KMS-11 (cell line): ENCODE measurements around the gene SNCB.

Experiments used
- H2AFZ ChIP-seq: fragments of 200-600 bp; sonication (generic); 2 replicates; pipeline ENCODE4 v1.6.1; 2016; ENCODE audit warnings: antibody characterized with exemption, mixed run types, low read depth
- H3K27ac ChIP-seq: fragments of 200-600 bp; sonication (generic); 2 replicates; pipeline ENCODE4 v1.6.1; 2016; ENCODE audit warnings: mild to moderate bottlenecking, mixed run types
- H3K27me3 ChIP-seq: fragments of 200-600 bp; sonication (generic); 2 replicates; pipeline ENCODE4 v1.6.1; 2017; ENCODE audit warnings: mild to moderate bottlenecking, low read depth, mixed run types, moderate library complexity; ENCODE audit not compliant: insufficient read depth
- H3K36me3 ChIP-seq: fragments of 200-600 bp; sonication (generic); 2 replicates; pipeline ENCODE4 v1.6.1; 2017; ENCODE audit warnings: mild to moderate bottlenecking, mixed run types; ENCODE audit not compliant: insufficient read depth
- H3K4me1 ChIP-seq: fragments of 200-600 bp; sonication (generic); 2 replicates; pipeline ENCODE4 v1.6.1; 2016; ENCODE audit warnings: mild to moderate bottlenecking, low read depth, mixed run types; ENCODE audit not compliant: poor library complexity, severe bottlenecking
- H3K4me2 ChIP-seq: fragments of 200-600 bp; sonication (generic); 2 replicates; pipeline ENCODE4 v1.7.0; 2016; ENCODE audit warnings: mild to moderate bottlenecking, mixed run types
- H3K4me3 ChIP-seq: fragments of 200-600 bp; sonication (generic); IDR thresholded peaks from 2 replicates; pipeline ENCODE4 v1.6.1; 2017; ENCODE audit warnings: low read depth, low read length, mixed read lengths; ENCODE audit not compliant: insufficient read depth
- H3K79me2 ChIP-seq: fragments of 200-600 bp; sonication (generic); 2 replicates; pipeline ENCODE4 v1.6.1; 2016; ENCODE audit warnings: low read depth, mixed run types; ENCODE audit not compliant: insufficient read depth
- H3K9ac ChIP-seq: fragments of 200-600 bp; sonication (generic); 2 replicates; pipeline ENCODE4 v1.6.1; 2016; ENCODE audit warnings: mild to moderate bottlenecking, mixed run types
- H4K20me1 ChIP-seq: fragments of 200-600 bp; sonication (generic); 2 replicates; pipeline ENCODE4 v1.6.1; 2016; ENCODE audit warnings: mild to moderate bottlenecking, mixed run types; ENCODE audit not compliant: insufficient read depth
- TF ChIP-seq, protein P1 (sequence below): fragments of 200-600 bp; sonication (generic); conservative IDR thresholded peaks from 2 replicates; pipeline ENCODE4 v1.6.1; 2017; ENCODE audit warnings: low read depth, mild to moderate bottlenecking, antibody characterized with exemption, low read length, moderate library complexity, mixed read lengths

Gene SNCB

GRCh38 chr5:176644294-176644693 is 14.0 kb upstream of the SNCB start:
- no peak overlapping the region for H3K4me2 ChIP-seq
- no peaks in the 10 kb centered on the region for H4K20me1 ChIP-seq
- H3K9ac ChIP-seq = no peak overlapping the region

DNA sequence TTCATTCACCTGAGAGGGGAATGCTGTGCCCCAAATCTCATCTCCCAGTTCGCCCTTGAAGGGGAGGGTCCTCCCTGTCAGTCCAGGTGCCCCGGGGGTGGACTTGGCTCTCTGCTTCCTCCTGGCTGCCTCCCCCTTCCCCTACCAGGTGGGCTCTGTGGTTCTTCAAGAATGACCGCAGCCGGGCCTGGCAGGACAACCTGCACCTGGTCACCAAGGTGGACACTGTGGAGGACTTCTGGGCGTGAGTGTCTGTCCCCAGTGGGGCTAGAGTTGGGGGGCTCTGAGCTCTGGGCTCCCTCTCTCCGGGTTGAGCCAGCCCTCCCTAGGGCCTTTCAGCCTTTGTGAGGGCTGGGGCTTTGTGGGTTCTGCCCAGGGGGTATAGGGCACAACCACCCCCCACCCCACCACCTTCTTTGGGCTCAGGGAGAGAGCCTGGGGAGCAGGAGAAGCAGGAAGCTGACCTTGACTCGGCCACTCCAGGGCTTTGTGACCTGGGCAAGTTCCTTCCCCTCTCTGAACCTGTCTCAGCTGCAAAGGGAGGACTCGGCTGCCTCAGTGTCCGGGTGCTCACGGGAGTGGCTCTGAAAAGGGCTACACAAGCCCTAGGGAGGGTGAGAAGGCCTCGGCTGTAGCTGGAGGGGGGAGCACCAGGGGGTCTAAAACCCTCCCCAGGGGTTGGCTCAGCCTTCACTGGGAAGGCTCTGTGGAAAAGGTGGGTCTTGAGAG is 13.3 kb upstream of the SNCB start:
- Histone ChIP-seq H4K20me1 (no peaks in the 10 kb centered on the region), H3K4me3 (no peak overlapping the region), H3K27ac (no peak overlapping the region), H2AFZ (no peak overlapping the region), H3K4me1 (peaks cover 10% of the 10 kb centered on the region), H3K4me2 (no peak overlapping the region), H3K9ac (no peak overlapping the region), H3K27me3 (no peaks in the 10 kb centered on the region), H3K79me2 (no peaks in the 10 kb centered on the region), H3K36me3 (no peaks in the 10 kb centered on the region)
- TF ChIP-seq, protein P1, sequence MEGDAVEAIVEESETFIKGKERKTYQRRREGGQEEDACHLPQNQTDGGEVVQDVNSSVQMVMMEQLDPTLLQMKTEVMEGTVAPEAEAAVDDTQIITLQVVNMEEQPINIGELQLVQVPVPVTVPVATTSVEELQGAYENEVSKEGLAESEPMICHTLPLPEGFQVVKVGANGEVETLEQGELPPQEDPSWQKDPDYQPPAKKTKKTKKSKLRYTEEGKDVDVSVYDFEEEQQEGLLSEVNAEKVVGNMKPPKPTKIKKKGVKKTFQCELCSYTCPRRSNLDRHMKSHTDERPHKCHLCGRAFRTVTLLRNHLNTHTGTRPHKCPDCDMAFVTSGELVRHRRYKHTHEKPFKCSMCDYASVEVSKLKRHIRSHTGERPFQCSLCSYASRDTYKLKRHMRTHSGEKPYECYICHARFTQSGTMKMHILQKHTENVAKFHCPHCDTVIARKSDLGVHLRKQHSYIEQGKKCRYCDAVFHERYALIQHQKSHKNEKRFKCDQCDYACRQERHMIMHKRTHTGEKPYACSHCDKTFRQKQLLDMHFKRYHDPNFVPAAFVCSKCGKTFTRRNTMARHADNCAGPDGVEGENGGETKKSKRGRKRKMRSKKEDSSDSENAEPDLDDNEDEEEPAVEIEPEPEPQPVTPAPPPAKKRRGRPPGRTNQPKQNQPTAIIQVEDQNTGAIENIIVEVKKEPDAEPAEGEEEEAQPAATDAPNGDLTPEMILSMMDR = no peak

More at GRCh38 chr5:176644294-176644693, 14.0 kb upstream of the SNCB start:
- TF ChIP-seq, protein P1 = no peak
- H3K36me3 ChIP-seq = no peaks in the 10 kb centered on the region
- no peaks in the 10 kb centered on the region for H3K79me2 ChIP-seq
- no peak overlapping the region for H2AFZ ChIP-seq
- peaks cover 15% of the 10 kb centered on the region for H3K4me1 ChIP-seq
- H3K4me3 ChIP-seq = no peak overlapping the region
- no peaks in the 10 kb centered on the region for H3K27me3 ChIP-seq
- H3K27ac ChIP-seq = no peak overlapping the region

DNA sequence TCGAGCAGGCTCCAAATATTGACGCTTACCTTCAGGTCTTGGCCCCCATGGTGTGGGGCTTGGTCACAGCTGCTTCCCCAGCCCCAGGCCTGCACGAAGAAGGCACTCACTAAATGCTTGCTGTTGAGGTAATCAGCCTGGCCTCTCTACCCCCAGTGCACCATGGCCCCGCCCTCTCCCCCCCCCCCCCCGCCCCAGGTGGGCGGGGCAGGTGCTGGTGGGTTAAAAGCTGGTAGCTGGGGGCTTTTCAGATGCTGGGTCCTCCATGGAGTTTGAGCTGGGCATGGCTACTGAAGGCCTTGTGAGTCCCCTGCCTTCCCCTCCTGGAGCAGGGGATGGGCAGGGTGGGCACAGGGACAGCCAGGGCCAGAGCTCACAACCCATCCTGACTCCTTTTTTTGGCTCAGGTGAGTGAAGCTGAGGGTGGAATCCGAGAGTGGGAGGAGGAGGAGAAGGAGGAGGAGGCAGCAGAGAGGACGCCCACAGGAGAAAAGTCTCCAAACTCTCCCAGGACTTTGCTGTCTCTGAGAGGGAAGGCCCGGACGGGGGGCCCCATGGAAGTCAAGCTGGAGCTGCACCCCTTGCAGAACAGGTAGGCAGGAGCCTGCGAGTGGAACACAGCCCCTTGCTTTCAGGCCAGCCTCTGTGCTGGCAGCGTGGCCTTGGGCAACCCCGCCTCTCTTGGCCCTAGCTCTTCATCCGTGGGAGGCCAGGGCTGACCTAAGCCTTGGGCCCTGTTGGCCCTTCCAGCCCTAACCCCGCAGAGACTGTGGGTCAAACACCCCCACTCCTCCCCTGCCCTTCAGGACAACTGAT is 12.5 kb upstream of the SNCB start:
- H3K4me2 ChIP-seq = no peak overlapping the region
- H3K27ac ChIP-seq = no peak overlapping the region
- TF ChIP-seq, protein P1 = no peak
- H3K4me1 ChIP-seq = peaks cover 5% of the 10 kb centered on the region
- no peaks in the 10 kb centered on the region for H3K36me3 ChIP-seq
- H3K27me3 ChIP-seq = no peaks in the 10 kb centered on the region
- H3K4me3 ChIP-seq = no peak overlapping the region
- no peaks in the 10 kb centered on the region for H4K20me1 ChIP-seq
- no peak overlapping the region for H3K9ac ChIP-seq
- no peak overlapping the region for H2AFZ ChIP-seq
- no peaks in the 10 kb centered on the region for H3K79me2 ChIP-seq

- Histone ChIP-seq H3K9ac (no peak overlapping the region), H2AFZ (no peak overlapping the region), H3K4me1 (no peaks in the 10 kb centered on the region), H3K27me3 (no peaks in the 10 kb centered on the region), H3K27ac (no peak overlapping the region), H3K4me2 (no peak overlapping the region), H4K20me1 (no peaks in the 10 kb centered on the region), H3K79me2 (no peaks in the 10 kb centered on the region), H3K36me3 (no peaks in the 10 kb centered on the region), H3K4me3 (no peak overlapping the region)
- TF ChIP-seq, protein P1 = no peak
Measured at GRCh38 chr5:176640616-176641015, 10.3 kb upstream of the SNCB start.
